IPS DF 4.7 (cell line): Measurements from ENCODE around the gene EYA3.

Source experiments
- DNase-seq: peaks from one replicate; pipeline ENCODE4 v3.0.0-alpha.2; 2013; ENCODE audit warnings: low spot score; ENCODE audit errors: extremely low read depth

The EYA3 gene

DNA sequence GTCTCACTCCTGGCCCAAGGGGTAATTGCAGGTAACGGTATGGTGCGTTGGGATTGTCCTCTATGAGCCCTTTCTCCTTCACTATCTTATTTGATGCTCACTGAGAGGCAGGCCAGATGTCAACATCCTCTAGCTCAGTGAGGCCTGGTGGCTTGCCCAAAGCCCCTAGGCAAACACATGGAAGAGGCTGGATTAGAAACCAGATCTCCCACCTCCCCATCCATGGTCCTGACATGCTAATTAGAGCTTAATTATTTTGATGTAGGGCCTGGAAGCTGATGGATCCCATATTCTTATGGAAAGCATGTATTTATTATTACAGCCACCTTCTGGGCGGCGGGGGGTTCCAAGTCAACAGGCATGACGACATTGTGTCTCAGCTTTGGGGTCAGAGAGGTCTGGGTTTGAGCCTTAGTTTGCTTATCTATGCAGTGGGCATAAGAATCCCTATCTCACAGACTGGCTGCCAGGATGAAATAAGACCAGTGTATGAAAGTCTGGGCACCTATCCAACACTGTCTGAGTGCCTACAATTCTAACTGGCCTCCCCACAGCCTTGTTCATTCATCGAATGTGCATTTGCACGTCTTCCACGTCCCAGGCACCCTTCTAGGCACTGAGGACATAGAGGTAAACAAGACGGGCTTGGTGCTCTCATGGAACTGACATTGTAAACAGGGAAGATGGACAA, 147.4 kb downstream of the EYA3 start:
- DNase-seq, result no peak

DNA sequence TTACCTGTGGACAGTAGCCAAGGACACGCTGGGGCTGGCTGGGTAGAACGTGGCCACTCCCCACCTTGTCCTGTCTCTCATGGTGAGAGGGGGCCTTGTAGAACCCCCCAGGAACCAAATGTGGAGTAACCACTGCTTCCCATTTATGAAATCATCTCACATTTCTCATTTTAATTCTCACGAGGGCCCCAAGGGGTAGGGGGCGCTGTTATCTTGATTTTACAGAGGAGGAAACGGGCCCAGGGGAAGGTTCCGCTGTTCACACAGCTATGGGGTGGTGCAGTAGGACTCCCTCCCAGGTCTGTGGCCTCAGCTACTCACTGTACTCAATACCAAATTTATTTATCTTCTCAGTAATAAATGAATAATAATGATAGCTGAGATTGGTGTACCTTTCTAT, 148.1 kb downstream of the EYA3 start:
- DNase-seq, result no peak

DNA sequence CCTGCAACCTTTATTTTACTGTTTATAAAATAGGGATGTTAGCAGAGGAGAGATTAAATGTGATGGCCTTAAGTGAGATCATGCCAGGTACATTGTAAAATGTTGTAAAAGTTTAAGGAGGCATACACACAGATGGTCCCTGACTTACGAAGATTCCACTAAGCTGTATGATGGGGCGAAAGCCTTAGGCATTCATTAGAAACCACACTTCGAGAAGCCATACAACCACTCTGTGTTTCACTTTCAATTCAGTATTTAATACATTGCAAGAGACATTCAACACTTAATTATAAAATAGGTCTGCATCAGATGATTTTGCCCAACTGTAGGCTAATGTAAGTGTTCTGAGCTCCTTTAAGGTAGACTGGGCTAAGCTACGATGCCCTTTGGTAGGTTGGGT, 149.9 kb downstream of the EYA3 start:
- DNase-seq, result no peak

DNA sequence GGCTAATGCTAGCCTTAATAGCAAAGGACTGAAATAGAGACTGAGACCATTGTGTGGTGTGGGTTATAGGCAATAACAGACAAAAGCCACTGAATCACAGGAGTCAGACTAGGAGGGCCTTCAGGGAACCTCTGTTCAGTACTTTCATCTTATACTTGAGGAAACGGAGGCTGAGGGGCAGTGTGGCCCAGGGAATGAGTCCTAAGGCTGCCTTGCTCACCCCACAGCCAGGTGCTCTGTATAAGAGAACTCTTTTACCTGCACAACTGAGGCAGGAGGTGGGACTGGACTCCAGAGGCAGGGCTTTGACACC, 150.9 kb downstream of the EYA3 start:
- no peak for DNase-seq

DNA sequence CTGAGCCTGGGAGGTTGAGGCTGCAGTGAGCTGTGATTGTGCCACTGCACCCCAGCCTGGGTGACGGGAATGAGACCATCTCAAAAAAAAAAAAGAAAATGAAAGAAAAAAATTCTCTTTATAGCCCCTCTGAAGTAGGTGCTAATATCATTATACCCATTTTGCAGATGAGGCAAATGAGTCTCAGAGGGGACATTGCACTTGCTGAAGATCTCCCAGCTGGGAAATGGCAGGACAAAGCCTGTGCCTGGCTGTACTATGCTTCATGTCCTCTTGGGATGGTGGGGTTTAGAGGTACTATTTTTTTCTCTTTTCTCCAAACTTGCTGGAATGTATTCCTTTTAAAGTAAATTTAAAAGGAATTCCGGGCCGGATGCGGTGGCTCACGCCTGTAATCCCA, 152.0 kb downstream of the EYA3 start:
- no peak for DNase-seq

DNA sequence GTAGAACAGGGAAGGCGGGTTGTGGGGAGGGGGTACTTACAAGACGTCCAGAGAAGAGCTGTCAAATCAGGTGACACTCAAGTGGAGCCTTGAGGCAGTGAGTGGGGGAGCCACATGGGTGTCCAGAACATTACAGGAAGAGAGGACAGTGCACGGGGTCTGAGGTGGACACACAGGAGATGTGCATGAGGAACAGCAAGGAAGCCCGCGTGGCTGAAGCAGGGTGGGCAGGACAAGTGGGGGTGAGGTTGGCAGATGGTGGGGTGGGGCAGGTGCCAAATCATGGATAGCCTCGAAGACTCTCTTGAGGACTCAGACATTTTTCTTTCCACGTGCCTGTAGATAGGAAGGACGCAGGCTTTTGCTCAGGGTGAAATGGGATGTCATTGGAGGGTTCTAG, 152.7 kb downstream of the EYA3 start:
- DNase-seq, result no peak

DNA sequence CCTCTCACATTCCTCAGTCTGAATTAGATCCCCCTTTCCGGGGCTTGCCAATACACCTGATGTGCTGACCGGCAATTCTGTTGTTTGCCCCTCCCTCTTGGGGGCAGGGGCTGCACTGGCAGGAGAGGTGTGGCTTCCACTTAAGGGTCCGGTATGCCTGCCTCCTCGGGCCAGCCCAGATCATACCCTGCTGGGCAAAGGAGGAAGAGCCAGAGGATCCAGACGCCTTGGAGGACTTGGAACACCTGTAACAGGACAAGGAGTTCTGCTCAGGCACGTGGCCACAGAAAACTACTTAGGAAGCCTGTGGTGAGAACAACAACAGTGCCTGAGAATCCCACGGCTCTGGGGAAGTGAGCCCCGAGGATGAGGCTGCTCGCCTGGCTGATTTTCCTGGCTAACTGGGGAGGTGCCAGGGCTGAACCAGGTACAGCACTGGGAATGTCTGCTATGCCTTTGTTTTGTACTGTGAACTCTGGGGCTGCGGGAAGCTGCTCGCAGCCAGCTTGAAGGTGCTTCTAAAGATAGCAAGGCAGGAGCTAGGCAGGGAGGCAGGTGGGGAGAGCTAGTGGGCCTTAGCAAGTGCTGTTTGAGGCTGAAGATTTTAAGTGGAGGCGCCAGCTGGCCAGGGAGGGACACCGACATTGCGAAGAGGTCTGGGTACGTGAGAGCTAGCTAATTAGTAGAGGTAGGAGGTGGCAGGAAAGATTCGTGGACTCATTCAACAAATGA, 153.4 kb downstream of the EYA3 start, which contains the start of gene SMPDL3B:
SMPDL3B (plus strand) TSS at position 183 of the 732 bp plus-strand sequence; CDS start at position 367, 184 bp downstream.
- DNase-seq, result peak; percentile 90

DNA sequence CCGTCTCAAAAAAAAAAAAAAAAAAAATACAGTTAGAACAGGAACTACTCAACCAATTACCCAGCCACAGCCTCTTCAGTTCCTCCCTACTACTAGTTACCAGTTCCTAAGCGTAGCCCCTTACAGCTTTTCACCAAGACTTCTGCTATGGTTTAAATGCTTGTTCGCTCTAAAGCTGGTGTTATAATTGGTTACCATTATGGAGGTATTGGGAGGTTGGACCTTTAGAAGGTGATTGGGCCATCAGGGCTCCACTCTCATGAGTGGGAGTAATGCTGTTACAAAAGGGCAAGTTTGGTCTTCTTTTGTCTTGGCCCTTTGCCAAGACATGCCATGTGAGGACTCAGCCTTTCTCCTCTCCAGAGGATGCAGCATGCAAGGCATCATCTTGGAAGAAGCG, 156.7 kb downstream of the EYA3 start:
- DNase-seq, result no peak

DNA sequence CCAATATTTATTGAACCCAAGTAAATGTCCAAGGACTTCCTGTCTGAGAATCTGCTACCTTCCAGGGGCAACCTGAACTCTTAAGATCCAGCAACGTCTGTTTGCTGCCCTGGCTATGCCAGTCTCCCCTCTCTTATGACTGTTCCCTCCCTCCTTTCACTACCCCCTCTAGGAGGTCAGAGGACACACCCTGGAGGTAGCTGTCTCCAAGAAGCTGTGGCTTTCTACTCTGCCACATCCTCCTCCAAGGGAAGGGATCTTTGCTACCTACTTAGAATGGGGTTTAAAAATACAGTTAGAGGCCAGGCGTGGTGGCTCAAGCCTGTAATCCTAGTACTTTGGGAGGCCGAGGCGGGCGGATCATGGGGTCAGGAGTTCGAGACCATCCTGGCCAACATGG, 157.2 kb downstream of the EYA3 start:
- no peak for DNase-seq

DNA sequence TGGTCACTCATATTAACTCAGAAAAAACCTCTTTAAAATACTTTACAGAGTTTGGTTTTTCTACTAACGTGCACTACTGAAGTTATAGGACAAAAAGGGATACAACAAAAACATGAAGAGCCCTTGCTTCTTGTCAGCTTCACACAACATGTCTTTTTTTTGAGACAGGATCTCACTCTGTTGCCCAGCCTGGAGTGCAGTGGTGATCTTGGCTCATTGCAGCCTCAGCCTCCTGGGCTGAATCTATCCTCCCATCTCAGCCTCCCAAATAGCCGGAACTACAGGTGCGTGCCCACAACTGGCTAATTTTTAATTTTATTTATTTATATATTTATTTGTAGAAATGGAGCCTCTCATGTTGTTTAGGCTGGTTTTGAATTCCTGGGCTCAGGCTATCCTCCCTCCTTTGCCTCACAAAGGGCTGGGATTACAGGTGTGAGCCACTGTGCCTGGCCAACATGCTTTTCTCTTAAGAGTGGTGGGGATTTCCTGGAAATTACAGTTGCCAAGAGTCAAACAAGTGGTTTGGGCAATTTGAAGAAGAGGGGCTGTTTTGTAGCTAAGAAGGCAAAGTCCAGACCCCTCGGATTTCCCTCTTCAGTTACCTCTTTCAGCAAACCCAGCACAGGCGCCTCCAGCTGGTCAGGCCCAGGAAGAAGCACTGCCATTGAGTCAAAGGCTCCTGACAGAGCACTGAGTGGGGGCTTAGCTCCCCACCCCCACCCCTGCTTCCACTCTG, 160.0 kb downstream of the EYA3 start:
- no peak for DNase-seq

DNA sequence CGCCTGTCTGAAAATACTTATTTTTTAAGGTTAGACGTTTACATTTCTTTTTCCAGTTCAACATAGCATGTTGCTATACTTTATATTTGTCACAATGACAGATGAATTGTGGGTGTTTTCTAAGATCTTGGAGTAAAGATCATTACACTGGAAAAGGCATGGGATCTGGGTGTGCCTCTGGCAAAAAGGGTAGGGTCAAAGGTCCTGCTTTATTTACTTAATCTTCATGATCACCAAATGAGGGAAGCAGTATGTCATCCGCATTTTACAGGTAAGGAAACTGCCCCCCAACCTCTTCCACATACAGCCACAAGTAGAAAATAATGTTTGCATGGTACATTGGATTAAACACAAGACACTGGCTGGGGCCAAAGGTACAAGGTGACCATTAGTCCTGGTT, 166.1 kb downstream of the EYA3 start:
- DNase-seq, result no peak
